Measurements from ENCODE around the gene ALDH18A1. TPM values are rescaled to one million over a fixed set of nuclear protein-coding genes. Genes with fewer than 3 reads are reported as not detected.
"Not testable (repeated sequence)": the region's sequence is repeated elsewhere in the genome, so short reads cannot be mapped to it uniquely, and the experiment has no call there.

ALDH18A1 gene
- polyA plus RNA-seq, 1 donor, result 83.8 TPM

DNA sequence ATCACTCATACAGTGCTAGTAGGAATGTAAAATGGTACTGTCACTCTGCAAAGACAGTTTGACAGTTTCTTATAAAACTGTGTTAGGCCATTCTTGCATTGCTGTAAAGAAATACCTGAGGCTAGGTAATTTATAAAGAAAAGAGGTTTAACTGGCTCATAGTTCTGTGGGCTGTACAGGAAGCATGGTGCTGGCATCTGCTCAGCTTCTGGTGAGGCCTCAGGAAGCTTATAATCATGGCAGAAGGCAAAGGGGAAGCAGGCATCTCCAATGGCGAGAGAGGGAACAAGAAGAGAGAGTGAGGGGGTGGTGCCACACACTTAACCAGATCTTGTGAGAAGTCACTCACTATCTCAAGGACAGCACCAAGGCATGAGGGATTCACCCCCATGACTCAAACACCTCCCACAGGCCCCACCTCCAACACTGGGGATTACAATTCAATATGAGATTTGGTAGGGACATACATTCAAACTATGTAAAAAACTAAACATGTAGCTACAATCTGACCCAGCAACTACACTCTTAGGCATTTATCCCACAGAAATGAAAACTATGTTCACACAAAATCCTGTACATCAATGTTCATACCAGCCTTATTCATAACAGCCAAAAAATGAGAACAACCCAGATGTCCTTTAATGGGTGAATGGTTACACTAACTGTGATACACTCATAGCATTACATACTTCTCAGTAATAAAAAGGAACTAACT is 5.0 kb downstream of the ALDH18A1 start:
- no peak for DNase-seq

DNA sequence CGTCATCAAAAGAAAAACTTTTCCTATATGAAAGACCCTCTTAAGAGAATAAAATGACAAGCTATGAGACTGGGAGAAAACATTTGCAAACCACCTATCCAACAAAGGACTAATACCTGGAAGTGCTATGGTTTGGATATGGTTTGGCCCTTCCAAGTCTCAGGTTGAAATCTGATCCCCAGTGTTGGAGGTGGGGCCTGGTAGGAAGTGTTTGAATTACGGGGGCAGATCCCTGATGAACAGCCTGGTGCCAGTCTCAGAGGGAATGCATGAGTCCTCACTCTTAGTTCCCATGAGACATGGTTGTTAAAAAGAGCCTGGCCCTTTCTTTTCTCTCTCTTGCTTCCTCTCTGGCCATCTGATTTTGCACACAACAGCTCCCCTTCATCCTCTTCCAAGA is 6.3 kb downstream of the ALDH18A1 start:
- DNase-seq, result no peak

- no peak for DNase-seq
Observed at GRCh38 chr10:95648138-95648537, 8.4 kb downstream of the ALDH18A1 start.

GRCh38 chr10:95646160-95646559 is 10.4 kb downstream of the ALDH18A1 start:
- no peak for DNase-seq

- no peak for DNase-seq
Observed at GRCh38 chr10:95644901-95645300, 11.6 kb downstream of the ALDH18A1 start.

DNA sequence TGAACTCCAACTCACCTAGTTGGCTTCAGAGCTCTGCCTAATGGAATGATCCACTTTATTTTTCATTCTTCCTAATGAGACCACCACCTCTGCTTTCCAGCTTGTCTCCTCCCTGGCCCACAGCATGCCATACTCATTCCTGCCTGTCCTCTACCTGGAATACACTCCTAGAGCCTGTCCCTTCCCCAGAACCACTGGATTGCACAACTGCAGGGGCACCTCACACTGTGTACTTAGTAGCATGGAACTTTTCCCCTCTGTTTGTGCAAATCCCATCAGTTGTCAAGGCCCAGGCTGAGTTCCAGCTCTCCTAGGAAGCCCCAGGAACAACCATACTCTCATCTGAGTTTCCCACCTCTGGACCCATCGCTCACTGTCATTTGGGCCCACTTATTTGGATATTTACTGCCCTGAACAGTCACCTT is 15.6 kb downstream of the ALDH18A1 start:
- no peak for DNase-seq

DNA sequence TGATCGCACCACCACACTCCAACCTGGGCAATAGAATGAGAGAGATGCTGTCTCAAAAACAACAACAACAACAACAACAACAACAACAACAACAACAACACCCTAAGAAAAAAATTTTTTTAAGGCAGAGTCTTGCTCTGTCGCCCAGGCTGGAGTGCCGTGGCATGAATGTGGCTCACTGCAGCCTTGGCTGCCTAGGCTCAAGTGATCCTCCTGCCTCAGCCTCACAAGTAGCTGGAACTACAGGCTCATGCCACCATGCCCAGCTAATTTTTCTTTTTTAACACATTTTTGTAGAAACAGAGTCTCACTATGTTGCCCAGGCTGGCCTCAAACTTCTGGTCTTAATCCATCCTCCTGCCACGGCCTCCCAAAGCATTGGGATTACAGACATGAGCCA is 18.6 kb downstream of the ALDH18A1 start:
- no peak for DNase-seq

DNA sequence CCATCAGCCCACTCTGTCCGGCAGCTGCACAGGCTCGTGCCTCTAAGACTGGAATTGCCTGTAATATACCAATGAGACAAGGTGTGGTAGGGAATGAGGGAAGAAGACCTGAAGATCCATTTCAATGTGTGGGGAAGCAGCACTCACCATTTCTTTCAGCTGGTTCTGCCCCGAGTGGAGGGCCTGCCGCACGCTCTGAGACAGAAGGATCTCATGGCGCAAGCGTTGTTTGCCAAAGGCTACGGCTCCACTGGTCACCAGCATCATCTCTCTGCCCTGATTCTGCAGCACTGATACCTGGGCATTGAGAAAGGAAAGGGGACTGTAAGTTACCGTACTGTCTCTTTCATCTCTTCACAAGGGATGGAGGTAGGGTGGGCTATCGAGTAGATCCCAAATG is 19.4 kb downstream of the ALDH18A1 start:
- DNase-seq, result no peak

GRCh38 chr10:95635319-95635733 is 21.2 kb downstream of the ALDH18A1 start:
- DNase-seq, result no peak

- peak; percentile 30 for DNase-seq
Observed at GRCh38 chr10:95628786-95629185, 27.7 kb downstream of the ALDH18A1 start.

DNA sequence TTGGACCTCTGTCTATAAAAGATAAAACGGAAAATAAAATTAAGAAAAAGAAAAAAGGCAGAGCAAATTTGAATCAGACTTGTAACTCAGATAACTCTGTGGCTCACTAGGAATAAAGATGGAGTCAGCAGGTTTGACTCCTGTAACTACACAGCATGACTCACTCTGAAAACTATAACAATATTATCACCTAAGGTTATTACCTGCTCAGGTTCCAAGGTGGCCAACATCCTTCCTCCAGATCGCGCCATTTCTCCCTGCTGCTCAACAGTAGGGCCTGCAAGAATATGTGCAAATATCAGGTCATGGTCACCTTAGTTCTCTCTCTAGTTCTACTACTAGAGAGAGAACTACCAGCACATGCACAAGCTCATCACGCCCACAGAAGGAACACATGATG is 30.0 kb downstream of the ALDH18A1 start:
- DNase-seq, result no peak

DNA sequence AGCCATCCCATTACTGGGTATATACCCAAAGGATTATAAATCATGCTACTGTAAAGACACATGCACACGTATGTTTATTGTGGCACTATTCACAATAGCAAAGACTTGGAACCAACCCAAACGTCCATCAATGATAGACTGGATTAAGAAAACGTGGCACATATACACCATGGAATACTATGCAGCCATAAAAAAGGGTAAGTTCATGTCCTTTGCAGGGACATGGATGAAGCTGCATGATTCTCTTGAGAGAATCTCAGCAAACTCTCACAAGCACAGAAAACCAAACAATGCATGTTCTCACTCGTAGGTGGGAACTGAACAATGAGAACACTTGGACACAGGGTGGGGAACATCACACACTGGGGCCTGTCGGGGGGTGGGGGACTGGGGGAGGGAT is 36.1 kb downstream of the ALDH18A1 start:
- not testable (repeated sequence) for DNase-seq

GRCh38 chr10:95618101-95618500 is 38.4 kb downstream of the ALDH18A1 start:
- no peak for DNase-seq

DNA sequence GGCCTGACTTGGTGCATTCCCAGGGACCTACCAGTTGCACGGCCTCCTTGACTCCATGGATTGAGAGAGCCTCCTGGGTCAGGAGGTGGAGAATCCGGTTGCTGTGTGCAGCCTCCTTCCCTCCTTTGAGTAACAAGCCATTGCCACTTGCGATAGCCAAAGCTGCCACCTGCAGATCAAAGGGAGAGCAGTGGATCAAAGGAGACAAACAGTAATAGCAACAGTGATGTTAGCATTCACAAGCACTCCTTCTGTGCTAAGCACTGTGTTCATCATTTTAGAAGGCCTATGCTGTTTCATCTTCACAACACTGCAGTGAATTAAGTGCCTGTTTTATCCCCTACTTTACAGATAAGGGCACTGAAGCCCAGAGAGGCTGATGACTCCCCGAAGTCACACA is 40.1 kb downstream of the ALDH18A1 start:
- no peak for DNase-seq

DNA sequence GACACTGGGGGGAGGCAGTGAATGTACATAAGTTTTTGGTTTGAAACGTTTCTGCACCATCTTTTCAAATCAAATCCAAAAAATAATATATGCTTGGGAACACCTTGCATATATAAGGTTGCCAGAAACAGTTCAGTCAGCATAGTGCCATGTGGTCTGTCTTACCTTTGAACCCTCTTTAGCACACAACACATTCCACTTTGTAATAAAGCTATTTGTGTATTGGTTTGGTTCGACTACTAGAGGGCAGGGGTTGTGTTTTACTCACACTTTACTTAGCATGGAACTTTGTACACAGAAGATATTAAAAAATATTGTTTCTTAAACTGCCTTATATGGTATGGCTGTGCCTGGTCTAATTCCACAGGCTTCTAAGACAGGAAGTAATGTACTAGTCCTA is 43.2 kb downstream of the ALDH18A1 start:
- no peak for DNase-seq

DNA sequence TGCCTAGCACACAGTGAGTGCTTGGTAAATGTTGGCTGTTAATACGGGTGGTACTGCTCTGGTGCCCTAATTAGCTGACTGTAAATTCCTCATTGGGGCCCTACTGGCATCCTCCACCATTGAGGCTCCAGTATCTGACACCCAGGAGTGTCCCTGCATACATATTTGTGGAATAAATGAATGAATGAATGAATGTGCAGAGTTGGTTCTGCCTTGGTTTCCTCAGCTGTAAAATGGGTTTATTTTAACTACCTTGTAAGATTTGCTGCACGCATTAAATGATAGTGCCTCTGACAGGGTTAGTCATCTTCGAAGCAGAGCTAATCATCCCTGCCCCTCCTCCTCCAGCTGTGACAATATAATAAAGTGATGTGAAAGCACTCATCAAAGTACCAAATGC is 45.8 kb downstream of the ALDH18A1 start:
- DNase-seq, result no peak

DNA sequence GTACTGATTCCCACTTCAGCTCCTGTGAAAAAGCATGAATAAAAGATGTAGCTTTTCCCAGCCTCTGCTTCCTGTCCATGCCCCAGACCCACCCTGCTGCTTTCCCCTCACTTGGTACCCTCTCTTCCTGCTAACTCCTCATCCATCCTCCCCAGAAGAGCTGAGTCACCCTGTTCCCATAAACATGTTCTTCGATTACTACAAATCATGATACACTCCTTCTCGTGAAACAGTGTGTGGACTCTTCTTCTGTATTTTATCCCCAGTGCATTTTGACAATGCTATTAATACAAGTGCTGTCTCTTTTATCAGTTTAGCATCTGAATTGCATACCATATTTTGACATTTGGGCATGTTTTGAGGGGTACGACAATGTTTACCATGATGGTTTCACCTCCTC is 49.6 kb downstream of the ALDH18A1 start:
- DNase-seq, result no peak

GRCh38 chr10:95605163-95605562 is 51.3 kb downstream of the ALDH18A1 start:
- DNase-seq, result no peak

DNA sequence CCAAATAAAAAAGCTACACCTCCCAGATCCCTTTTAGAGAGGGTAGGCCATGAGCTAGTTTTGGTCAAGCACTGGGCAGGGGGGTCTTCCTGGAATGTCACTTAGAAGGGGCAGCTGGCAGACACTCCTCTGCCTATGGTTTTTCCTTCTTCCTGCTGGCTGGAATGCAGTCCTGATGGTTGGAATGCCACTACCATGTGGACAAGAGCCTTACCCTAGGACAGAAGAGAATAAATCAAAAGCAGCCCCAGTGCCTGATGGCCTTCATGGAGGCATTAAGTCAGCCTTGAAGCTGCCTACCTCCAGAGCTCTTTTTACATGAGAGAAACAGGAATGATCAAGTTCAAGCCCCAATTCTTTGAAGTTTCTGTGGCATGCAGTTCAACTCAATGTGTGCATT is 51.9 kb downstream of the ALDH18A1 start:
- DNase-seq, result no peak

DNA sequence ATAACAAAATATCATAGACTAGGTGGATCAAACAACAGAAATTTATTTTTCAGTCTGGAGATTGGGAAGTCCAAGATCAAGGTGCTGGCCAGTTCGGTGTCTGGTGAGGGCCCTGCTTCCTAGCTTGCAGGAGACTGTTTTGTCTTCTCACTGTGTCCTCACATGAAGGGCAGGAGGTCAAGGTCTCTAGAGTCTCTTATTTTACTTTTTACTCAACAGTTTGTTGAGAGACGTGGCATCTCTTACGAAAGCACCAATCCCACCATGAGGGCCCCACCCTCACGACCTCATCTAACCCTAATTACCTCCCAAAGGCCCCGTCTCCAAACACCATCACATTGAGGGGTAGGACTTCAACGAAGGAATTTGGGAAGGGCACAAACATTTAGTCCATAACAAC is 54.1 kb downstream of the ALDH18A1 start:
- DNase-seq, result no peak

DNA sequence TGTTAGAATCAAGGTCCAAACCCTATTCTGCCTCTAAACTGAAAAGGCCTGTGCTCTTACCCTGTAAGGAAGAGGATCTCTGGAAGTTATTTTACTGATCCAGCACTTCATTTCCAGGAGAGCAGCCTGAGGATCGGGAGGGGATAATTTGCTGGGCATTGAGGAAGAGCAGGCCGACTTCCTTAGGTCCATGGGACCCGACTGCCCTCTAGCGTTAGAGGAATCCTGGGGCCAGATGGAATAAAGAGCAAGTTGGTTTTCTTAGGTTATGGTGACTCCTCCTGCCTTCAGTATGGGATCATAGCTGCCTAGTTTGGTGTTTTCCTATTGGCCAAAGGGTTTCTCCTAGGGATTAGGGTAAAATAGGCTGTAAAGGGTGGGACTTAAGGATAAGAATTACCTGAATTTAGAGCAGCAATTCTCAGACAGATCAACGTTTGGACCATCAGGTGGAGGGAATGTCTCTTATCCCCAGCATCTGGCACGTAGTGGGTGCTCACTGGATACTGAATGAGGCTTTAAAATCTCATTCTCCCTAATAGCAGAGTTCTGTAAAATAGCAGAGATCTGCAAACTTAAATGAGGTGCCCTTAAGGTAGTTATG is 55.3 kb downstream of the ALDH18A1 start:
- DNase-seq, result peak; percentile 92

DNA sequence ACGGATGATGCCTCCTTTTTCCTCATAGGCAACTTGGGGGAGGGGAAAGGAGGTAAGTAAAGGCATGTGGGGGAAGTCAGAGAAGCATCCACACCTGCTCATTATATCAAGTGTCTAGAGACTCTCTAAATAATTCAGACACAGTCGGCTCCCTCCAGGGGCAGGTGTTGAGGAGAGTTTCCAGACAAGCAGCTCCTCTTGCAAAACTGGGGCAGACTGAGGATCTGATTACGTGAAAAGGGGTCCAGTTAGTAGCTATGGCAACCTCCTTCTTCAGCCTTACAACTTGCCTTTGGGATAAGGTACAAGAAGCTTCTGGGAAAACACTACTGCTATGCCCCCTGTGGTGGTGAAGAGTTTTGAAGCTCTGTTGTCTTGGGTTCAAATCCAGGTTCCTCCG is 56.4 kb downstream of the ALDH18A1 start:
- no peak for DNase-seq

GRCh38 chr10:95597788-95598187 is 58.7 kb downstream of the ALDH18A1 start:
- DNase-seq, result no peak

DNA sequence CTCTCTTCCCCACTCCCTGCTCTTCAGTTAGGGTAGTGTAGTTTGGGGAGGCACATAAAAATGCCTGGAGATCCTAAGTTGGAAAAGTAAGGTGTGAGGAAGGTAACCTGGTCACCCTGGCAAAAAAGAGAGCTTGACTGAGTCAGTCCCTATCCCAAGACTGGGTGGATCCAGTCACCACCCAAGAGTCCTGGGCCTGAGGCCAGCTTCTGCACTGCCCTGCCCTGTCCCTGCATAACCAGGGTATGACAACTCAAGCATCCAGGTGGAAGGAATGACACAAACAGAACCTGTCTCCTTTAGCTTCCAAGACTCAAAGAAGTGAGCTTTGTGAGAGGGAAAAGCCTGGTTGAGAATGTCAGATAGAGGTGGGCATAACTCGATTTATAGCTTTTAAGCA is 68.5 kb downstream of the ALDH18A1 start:
- DNase-seq, result no peak
